HepG2 (cell line): ENCODE results near the gene RABEP2. TPM values are rescaled to one million over a fixed set of nuclear protein-coding genes. Genes with fewer than 3 reads are reported as not detected.

Experiments used
- BHLHE40 ChIP-seq: IDR thresholded peaks from 2 replicates; pipeline ENCODE4 v1.6.1; 2011; ENCODE audit warnings: low read length, improper control_type of control experiment
- BORCS8-MEF2B ChIP-seq: sonication (generic); formaldehyde crosslinking; IDR thresholded peaks from 2 replicates; pipeline ENCODE4 v1.8.0; 2022; ENCODE audit warnings: mild to moderate bottlenecking, missing genetic modification reagents
- DPF2 ChIP-seq: sonication (generic); formaldehyde crosslinking; IDR thresholded peaks from 2 replicates; pipeline ENCODE4 v1.4.0; 2020; ENCODE audit warnings: mild to moderate bottlenecking, low read depth, missing genetic modification reagents, borderline replicate concordance
- EEA1 ChIP-seq: sonication (generic); formaldehyde crosslinking; IDR thresholded peaks from 2 replicates; pipeline ENCODE4 v1.5.1; 2020; ENCODE audit warnings: mild to moderate bottlenecking, missing genetic modification reagents, borderline replicate concordance
- HOXA9 ChIP-seq: sonication (generic); formaldehyde crosslinking; IDR thresholded peaks from 2 replicates; pipeline ENCODE4 v1.8.1; 2022; ENCODE audit warnings: missing genetic modification reagents, mild to moderate bottlenecking, moderate library complexity, borderline replicate concordance
- ISX ChIP-seq: sonication (generic); formaldehyde crosslinking; conservative IDR thresholded peaks from 2 replicates; pipeline ENCODE4 v1.5.0; 2020; ENCODE audit warnings: missing genetic modification reagents
- MBNL3 ChIP-seq: fragments of 250-450 bp; sonication (Bioruptor Pico); conservative IDR thresholded peaks from 2 replicates; pipeline ENCODE4 v1.8.0; 2022; ENCODE audit warnings: mild to moderate bottlenecking, inconsistent platforms
- NCOA5 ChIP-seq: sonication (generic); formaldehyde crosslinking; IDR thresholded peaks from 2 replicates; pipeline ENCODE4 v1.4.0; 2020; ENCODE audit warnings: missing genetic modification reagents
- SALL2 ChIP-seq: sonication (generic); formaldehyde crosslinking; IDR thresholded peaks from 2 replicates; pipeline ENCODE4 v1.8.1; 2023; ENCODE audit warnings: mild to moderate bottlenecking, missing genetic modification reagents, inconsistent platforms
- SMAD3 ChIP-seq: sonication (generic); formaldehyde crosslinking; IDR thresholded peaks from 2 replicates; pipeline ENCODE4 v1.4.0; 2020; ENCODE audit warnings: missing genetic modification reagents
- TMF1 ChIP-seq: sonication (generic); formaldehyde crosslinking; IDR thresholded peaks from 2 replicates; pipeline ENCODE4 v1.8.1; 2022; ENCODE audit warnings: low read depth, missing genetic modification reagents
- ZNF274 ChIP-seq: sonication (generic); formaldehyde crosslinking; IDR thresholded peaks from 2 replicates; pipeline ENCODE4 v1.5.1; 2020; ENCODE audit warnings: mild to moderate bottlenecking, missing genetic modification reagents
- ZNF556 ChIP-seq: sonication (generic); formaldehyde crosslinking; IDR thresholded peaks from 2 replicates; pipeline ENCODE4 v1.4.0; 2020; ENCODE audit warnings: mild to moderate bottlenecking, missing genetic modification reagents, borderline replicate concordance
- ZNF558 ChIP-seq: sonication (generic); formaldehyde crosslinking; IDR thresholded peaks from 2 replicates; pipeline ENCODE4 v1.9.0; 2022; ENCODE audit warnings: mild to moderate bottlenecking, missing genetic modification reagents, borderline replicate concordance
- ZSCAN22 ChIP-seq: sonication (generic); formaldehyde crosslinking; IDR thresholded peaks from 2 replicates; pipeline ENCODE4 v1.4.0; 2020; ENCODE audit warnings: mild to moderate bottlenecking, missing genetic modification reagents
- ZSCAN29 ChIP-seq: sonication (generic); formaldehyde crosslinking; conservative IDR thresholded peaks from 2 replicates; pipeline ENCODE4 v1.4.0; 2020; ENCODE audit warnings: mild to moderate bottlenecking, missing genetic modification reagents
- polyA plus RNA-seq, 8 experiments: library from polyadenylated mRNA; depleted of rRNA in 3 of 8; stranded (reverse) in 7 of 8; unstranded in 1 of 8; fragments of >200 nt; fragmentation: Illumina TruSeq in 4 of 8; extraction: Trizol in 4 of 8; gene quantifications; 2 replicates each; pipeline versions ENCODE4 v1.2.1 to v1.2.3, GENCODE V29; 2011 to 2016; ENCODE audit warnings: low read depth in 4 of 8, missing spikeins in 1 of 8, mixed read lengths in 1 of 8; ENCODE audit not compliant: insufficient read depth in 1 of 8
- total RNA-seq, 5 experiments: library from RNA; depleted of rRNA; stranded (reverse); fragments of >200 nt; fragmentation: Illumina TruSeq; extraction: Trizol; gene quantifications; 2 replicates each; pipeline ENCODE4 v1.2.3, GENCODE V29; 2016; ENCODE audit warnings: low read depth in 1 of 5
- TF ChIP-seq, protein P1 (sequence below): sonication (generic); formaldehyde crosslinking; IDR thresholded peaks from 2 replicates; pipeline ENCODE4 v1.4.0; 2020; ENCODE audit warnings: missing genetic modification reagents, borderline replicate concordance
- TF ChIP-seq, protein P2 (sequence below): sonication (generic); formaldehyde crosslinking; IDR thresholded peaks from 2 replicates; pipeline ENCODE4 v1.4.0; 2020; ENCODE audit warnings: low read depth, missing genetic modification reagents
- TF ChIP-seq, protein P3 (sequence below): IDR thresholded peaks from 2 replicates; pipeline ENCODE4 v1.6.1; 2016; ENCODE audit warnings: low read depth, borderline replicate concordance
- TF ChIP-seq, protein P4 (sequence below): IDR thresholded peaks from 2 replicates; pipeline ENCODE4 v1.6.1; 2016
- TF ChIP-seq, protein P5 (sequence below), 2 experiments: sonication (generic) in 1 of 2; formaldehyde crosslinking in 1 of 2; IDR thresholded peaks; 2 replicates each; pipeline versions ENCODE4 v1.5.1 to v1.6.1; 2011 to 2020; ENCODE audit warnings: borderline replicate concordance in 1 of 2, low read depth in 1 of 2, low read length in 1 of 2, mild to moderate bottlenecking in 1 of 2, missing genetic modification reagents in 1 of 2, moderate library complexity in 1 of 2

The RABEP2 gene
- total and polyA plus RNA-seq, 2 of the 13 experiments (the other 11 are each of a cell fraction or from before 2014, with no cell fraction given), result 10.8 to 18.4 TPM

DNA sequence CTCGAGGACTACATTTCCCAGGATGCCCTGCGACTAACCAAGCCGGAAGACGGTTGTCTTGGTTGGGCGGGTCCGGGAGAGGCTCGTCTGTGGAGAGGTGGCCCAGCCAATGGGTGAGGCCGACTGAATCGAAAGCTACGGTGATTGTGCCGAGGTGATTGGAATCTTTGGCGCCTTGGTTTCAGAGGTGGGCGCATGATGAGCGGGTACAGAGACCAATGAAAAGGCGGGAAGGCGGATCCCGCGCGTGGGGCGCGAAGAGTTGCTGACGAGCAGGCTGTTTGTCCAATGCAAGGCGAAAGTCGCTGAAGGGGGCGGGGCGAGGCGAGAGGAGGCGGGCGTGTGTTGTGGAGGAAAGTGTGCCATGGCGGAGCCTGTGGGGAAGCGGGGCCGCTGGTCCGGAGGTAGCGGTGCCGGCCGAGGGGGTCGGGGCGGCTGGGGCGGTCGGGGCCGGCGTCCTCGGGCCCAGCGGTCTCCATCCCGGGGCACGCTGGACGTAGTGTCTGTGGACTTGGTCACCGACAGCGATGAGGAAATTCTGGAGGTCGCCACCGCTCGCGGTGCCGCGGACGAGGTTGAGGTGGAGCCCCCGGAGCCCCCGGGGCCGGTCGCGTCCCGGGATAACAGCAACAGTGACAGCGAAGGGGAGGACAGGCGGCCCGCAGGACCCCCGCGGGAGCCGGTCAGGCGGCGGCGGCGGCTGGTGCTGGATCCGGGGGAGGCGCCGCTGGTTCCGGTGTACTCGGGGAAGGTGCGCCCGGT is 25.8 kb upstream of the RABEP2 start, which contains the start of gene NFATC2IP (continued):
- TF ChIP-seq TMF1 (no peak), MBNL3 (CRISPR knock-in tag) (no peak), ZSCAN22 (CRISPR knock-in tag) (no peak), ZSCAN29 (CRISPR knock-in tag) (0 out of 2 replicates have a peak, but pooled peaks have one; percentile 48), EEA1 (CRISPR knock-in tag) (no peak), NCOA5 (CRISPR knock-in tag) (no peak), BORCS8-MEF2B (CRISPR knock-in tag) (peak; percentile 97), DPF2 (no peak), ISX (CRISPR knock-in tag) (no peak), HOXA9 (CRISPR knock-in tag) (no peak), BHLHE40 (peak; percentile 58; the same call in 1 of the 2 replicates), ZNF558 (CRISPR knock-in tag) (no peak), SALL2 (CRISPR knock-in tag) (no peak), ZNF556 (CRISPR knock-in tag) (0 out of 2 replicates have a peak, but pooled peaks have one; percentile 37), ZNF274 (CRISPR knock-in tag) (no peak), SMAD3 (peak; percentile 55; the same call in 1 of the 2 replicates)
- TF ChIP-seq, protein P1, sequence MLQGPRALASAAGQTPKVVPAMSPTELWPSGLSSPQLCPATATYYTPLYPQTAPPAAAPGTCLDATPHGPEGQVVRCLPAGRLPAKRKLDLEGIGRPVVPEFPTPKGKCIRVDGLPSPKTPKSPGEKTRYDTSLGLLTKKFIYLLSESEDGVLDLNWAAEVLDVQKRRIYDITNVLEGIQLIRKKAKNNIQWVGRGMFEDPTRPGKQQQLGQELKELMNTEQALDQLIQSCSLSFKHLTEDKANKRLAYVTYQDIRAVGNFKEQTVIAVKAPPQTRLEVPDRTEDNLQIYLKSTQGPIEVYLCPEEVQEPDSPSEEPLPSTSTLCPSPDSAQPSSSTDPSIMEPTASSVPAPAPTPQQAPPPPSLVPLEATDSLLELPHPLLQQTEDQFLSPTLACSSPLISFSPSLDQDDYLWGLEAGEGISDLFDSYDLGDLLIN (CRISPR knock-in tag), result no peak
- TF ChIP-seq, protein P2, sequence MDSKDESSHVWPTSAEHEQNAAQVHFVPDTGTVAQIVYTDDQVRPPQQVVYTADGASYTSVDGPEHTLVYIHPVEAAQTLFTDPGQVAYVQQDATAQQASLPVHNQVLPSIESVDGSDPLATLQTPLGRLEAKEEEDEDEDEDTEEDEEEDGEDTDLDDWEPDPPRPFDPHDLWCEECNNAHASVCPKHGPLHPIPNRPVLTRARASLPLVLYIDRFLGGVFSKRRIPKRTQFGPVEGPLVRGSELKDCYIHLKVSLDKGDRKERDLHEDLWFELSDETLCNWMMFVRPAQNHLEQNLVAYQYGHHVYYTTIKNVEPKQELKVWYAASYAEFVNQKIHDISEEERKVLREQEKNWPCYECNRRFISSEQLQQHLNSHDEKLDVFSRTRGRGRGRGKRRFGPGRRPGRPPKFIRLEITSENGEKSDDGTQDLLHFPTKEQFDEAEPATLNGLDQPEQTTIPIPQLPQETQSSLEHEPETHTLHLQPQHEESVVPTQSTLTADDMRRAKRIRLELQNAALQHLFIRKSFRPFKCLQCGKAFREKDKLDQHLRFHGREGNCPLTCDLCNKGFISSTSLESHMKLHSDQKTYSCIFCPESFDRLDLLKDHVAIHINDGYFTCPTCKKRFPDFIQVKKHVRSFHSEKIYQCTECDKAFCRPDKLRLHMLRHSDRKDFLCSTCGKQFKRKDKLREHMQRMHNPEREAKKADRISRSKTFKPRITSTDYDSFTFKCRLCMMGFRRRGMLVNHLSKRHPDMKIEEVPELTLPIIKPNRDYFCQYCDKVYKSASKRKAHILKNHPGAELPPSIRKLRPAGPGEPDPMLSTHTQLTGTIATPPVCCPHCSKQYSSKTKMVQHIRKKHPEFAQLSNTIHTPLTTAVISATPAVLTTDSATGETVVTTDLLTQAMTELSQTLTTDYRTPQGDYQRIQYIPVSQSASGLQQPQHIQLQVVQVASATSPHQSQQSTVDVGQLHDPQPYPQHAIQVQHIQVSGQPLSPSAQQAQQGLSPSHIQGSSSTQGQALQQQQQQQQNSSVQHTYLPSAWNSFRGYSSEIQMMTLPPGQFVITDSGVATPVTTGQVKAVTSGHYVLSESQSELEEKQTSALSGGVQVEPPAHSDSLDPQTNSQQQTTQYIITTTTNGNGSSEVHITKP (CRISPR knock-in tag), result peak; percentile 28
- TF ChIP-seq, protein P3, sequence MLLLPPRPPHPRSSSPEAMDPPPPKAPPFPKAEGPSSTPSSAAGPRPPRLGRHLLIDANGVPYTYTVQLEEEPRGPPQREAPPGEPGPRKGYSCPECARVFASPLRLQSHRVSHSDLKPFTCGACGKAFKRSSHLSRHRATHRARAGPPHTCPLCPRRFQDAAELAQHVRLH (CRISPR knock-in tag), result peak; percentile 36; the same call in 1 of the 2 replicates
- TF ChIP-seq, protein P4, sequence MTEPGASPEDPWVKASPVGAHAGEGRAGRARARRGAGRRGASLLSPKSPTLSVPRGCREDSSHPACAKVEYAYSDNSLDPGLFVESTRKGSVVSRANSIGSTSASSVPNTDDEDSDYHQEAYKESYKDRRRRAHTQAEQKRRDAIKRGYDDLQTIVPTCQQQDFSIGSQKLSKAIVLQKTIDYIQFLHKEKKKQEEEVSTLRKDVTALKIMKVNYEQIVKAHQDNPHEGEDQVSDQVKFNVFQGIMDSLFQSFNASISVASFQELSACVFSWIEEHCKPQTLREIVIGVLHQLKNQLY, result no peak
- TF ChIP-seq, protein P5, sequence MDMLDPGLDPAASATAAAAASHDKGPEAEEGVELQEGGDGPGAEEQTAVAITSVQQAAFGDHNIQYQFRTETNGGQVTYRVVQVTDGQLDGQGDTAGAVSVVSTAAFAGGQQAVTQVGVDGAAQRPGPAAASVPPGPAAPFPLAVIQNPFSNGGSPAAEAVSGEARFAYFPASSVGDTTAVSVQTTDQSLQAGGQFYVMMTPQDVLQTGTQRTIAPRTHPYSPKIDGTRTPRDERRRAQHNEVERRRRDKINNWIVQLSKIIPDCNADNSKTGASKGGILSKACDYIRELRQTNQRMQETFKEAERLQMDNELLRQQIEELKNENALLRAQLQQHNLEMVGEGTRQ (IDR thresholded peaks at IDR 0.05; ENCODE audit: low read depth, low read length), result no peak
- TF ChIP-seq, protein P5 (CRISPR knock-in tag; IDR thresholded peaks at IDR 0.05; ENCODE audit: borderline replicate concordance), result no peak
